HFF-Myc (cell line): ENCODE measurements around the gene SAE1.

ENCODE experiments used
- DNase-seq: peaks from one replicate; pipeline ENCODE4 v3.0.0-alpha.2; 2011; ENCODE audit warnings: low read depth; ENCODE audit errors: extremely low read depth
- H3K4me3 ChIP-seq: replicated peaks from 2 replicates; pipeline ENCODE4 v1.5.1; 2011; ENCODE audit warnings: low read depth, mild to moderate bottlenecking, control low read depth, low read length
- TF ChIP-seq, protein P1 (sequence below): IDR thresholded peaks from 2 replicates; pipeline ENCODE4 v1.5.1; 2012; ENCODE audit warnings: mild to moderate bottlenecking, low read depth, low read length, control low read depth; ENCODE audit errors: missing control alignments

SAE1 gene

DNA sequence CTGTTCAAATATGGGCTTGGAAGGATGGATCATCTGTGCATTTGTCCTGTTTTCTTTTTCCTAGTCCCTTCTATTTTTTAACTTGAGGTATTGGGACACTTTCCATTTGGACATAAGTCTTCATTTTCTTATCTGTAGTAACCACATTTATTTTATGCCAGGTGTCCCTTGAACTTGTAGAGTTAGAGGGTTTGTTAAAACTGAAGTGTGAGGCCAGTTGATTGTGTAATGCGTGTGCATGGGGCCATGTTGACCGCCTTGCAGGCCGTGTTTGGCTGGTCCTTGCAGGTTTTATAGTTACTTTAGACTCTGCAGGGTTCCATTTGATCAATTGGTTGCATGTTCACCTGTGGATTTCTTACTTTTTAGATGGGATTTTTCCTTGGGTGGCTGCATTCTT, 21.0 kb downstream of the SAE1 start:
- no peak for DNase-seq
- no peak overlapping the region for H3K4me3 ChIP-seq
- TF ChIP-seq, protein P1, sequence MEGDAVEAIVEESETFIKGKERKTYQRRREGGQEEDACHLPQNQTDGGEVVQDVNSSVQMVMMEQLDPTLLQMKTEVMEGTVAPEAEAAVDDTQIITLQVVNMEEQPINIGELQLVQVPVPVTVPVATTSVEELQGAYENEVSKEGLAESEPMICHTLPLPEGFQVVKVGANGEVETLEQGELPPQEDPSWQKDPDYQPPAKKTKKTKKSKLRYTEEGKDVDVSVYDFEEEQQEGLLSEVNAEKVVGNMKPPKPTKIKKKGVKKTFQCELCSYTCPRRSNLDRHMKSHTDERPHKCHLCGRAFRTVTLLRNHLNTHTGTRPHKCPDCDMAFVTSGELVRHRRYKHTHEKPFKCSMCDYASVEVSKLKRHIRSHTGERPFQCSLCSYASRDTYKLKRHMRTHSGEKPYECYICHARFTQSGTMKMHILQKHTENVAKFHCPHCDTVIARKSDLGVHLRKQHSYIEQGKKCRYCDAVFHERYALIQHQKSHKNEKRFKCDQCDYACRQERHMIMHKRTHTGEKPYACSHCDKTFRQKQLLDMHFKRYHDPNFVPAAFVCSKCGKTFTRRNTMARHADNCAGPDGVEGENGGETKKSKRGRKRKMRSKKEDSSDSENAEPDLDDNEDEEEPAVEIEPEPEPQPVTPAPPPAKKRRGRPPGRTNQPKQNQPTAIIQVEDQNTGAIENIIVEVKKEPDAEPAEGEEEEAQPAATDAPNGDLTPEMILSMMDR = no peak

DNA sequence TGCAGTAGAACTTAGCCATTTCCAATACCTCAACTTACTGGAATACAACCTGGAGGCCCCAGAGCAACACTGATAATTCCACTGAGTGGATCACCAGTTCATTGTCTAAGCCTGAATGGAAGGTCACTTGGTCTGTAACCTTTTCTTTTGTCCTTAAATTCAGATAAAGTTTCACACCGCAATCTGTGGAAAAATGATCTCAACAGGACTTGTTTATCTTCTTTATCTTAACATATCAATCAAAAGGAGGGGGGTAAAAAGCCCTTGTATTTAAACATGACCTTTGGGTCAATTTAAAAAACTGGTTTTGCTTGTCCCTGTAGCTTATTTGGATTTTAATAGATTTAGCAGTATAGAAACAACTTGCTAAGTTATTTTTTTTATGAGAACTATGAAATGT, 21.6 kb downstream of the SAE1 start:
- H3K4me3 ChIP-seq = no peak overlapping the region
- DNase-seq = no peak
- TF ChIP-seq, protein P1 = no peak

DNA sequence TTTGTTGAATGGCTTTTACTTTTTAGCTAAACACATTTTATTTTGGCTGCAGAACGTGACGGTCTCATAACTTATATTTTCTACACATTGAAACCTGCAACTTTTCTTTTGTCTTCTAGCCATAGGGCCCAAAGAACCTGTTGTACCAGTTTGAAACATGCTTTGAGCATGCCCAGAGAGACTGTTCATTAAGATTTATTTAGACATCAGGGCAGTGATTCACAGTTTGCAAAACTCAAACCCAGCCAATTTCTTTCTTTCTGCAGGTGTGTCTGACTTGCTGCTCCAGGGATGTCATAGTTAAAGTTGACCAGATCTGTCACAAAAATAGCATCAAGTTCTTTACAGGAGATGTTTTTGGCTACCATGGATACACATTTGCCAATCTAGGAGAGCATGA, 22.0 kb downstream of the SAE1 start:
- H3K4me3 ChIP-seq = no peak overlapping the region
- no peak for DNase-seq
- TF ChIP-seq, protein P1 = no peak

DNA sequence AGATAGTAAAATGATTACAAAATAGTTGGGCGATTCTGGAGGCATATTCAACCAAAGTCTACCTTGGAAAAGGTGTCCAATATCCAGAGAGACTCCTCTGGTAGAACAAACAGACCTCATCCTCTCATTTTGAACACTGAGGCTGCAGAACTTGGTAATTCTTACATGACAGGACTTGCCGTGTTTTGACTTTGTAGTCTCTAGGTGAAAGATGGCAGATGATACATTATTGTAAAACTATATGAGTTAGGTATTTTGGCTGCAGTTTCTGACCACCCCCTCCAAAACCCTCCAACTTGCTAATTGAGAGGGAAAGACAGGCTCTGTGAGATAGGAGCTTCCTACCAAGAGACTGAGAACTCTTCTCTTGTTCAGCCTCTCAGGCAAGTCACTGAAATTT, 22.6 kb downstream of the SAE1 start:
- TF ChIP-seq, protein P1 = no peak
- no peak for DNase-seq
- no peak overlapping the region for H3K4me3 ChIP-seq

DNA sequence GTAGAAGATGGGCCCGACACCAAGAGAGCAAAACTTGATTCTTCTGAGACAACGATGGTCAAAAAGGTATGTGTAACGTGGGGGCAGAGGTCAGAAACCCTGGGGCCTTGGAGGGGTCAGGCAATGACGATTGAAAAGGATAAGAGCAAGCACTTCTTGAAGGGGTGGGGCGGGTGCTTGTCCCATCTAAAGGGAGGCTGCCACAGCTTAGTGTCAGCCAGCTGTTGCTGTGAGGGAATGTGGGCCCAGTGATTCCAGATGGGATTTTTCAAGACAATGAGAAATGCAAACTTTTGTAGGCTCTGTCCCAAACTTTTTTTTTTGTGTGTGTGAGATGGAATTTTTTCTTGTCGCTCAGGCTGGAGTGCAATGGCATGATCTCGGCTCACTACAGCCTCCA, 24.5 kb downstream of the SAE1 start:
- TF ChIP-seq, protein P1 = no peak
- DNase-seq = no peak
- no peak overlapping the region for H3K4me3 ChIP-seq

DNA sequence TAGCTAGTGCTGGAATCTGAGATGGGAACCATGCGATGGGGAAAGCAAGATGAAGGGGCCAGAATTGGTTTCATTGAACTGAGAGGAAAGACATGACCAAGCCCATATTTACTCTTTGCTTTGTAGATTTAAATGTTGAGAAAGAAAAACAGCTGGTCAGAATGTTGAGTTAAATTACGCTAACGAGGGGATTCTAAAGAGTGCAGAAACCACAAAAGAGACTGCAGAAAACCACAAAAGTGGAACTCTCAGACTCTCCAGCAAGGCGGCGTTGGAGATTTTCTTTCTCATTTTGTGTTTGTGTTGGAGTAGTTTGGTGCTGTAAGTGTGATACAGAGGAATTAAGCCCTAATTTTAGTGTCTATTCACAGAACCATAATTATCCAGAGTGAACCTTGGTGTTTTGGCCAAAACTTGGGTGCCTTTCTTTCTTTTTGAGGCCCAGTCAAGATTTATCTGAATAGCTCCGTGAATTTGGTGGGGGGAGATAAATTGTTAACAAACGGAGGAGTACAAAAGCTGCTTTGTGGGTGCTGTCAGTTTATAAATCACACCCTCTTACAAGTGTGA, 26.3 kb downstream of the SAE1 start:
- TF ChIP-seq, protein P1 = no peak

More for the DNA sequence above, 26.3 kb downstream of the SAE1 start:
- DNase-seq = no peak
- H3K4me3 ChIP-seq = no peak overlapping the region
